ENCODE data around the gene CBX6. TPM values are rescaled to one million over a fixed set of nuclear protein-coding genes. Genes with fewer than 3 reads are reported as not detected.

Gene CBX6
- total RNA-seq, 1 experiment from 2014 or later, result 119 TPM

DNA sequence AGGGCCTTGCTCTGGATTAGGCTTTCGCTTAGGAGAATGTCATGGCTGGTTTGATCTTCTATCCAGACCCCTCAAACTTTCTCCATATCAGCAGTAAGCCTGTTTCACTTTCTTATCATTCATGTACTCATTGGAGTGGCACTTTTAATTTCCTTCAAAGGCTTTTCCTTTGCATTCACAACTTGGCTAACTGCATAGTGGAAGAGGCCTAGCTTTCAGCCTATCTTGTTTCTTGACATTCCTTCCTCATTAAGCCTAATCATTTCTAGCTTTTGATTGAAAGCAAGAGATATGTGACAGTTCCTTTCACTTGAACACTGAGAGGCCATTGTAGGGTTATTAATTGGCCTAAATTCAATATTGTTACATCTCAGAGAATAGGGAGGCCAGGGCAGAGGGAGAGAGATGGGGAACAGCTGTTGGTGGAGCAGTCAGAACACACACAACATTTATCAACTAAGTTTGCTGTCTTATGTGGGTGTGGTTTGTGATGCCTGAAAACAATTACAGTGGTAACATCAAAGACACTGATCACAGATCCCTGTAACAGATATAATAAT lies 47.7 kb upstream of the CBX6 start:
- BruUV-seq (replicated peaks), result no TSS peak
- H3K27me3 ChIP-seq (replicated peaks; ENCODE audit: insufficient read depth, low read depth, low read length, poor library complexity), result no peaks in the 10 kb centered on the region
- H3K9me3 ChIP-seq (ENCODE audit: low read depth, low read length, poor library complexity, severe bottlenecking), result no peaks in the 10 kb centered on the region
- no peaks in the 10 kb centered on the region for H3K36me3 ChIP-seq (ENCODE audit: insufficient read depth, low read length, poor library complexity, severe bottlenecking)
- no peak for DNase-seq (ENCODE audit: low spot score)
- TF ChIP-seq EZH2 (IDR thresholded peaks at IDR 0.05; ENCODE audit: borderline replicate concordance, low read depth, low read length, poor library complexity, severe bottlenecking), result no peak
- TF ChIP-seq, protein P1, sequence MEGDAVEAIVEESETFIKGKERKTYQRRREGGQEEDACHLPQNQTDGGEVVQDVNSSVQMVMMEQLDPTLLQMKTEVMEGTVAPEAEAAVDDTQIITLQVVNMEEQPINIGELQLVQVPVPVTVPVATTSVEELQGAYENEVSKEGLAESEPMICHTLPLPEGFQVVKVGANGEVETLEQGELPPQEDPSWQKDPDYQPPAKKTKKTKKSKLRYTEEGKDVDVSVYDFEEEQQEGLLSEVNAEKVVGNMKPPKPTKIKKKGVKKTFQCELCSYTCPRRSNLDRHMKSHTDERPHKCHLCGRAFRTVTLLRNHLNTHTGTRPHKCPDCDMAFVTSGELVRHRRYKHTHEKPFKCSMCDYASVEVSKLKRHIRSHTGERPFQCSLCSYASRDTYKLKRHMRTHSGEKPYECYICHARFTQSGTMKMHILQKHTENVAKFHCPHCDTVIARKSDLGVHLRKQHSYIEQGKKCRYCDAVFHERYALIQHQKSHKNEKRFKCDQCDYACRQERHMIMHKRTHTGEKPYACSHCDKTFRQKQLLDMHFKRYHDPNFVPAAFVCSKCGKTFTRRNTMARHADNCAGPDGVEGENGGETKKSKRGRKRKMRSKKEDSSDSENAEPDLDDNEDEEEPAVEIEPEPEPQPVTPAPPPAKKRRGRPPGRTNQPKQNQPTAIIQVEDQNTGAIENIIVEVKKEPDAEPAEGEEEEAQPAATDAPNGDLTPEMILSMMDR (conservative IDR thresholded peaks at IDR 0.05; ENCODE audit: low read depth, low read length), result no peak
- intact Hi-C loops (cut with micrococcal nuclease; ENCODE audit: unreplicated experiment), result no loop called here
- no peak overlapping the region for H3K4me3 ChIP-seq (ENCODE audit: low read depth, low read length, poor library complexity, severe bottlenecking)
- peaks cover 14% of the 10 kb centered on the region for H3K4me1 ChIP-seq (ENCODE audit: insufficient read depth, low read length, poor library complexity, severe bottlenecking)
- H3K27ac ChIP-seq (ENCODE audit: low read depth, low read length, poor library complexity, severe bottlenecking), result no peak overlapping the region
- CTCF ChIA-PET, result no interaction called here
- POLR2A ChIA-PET (ENCODE audit: low non-redundant PET), result no interaction called here

DNA sequence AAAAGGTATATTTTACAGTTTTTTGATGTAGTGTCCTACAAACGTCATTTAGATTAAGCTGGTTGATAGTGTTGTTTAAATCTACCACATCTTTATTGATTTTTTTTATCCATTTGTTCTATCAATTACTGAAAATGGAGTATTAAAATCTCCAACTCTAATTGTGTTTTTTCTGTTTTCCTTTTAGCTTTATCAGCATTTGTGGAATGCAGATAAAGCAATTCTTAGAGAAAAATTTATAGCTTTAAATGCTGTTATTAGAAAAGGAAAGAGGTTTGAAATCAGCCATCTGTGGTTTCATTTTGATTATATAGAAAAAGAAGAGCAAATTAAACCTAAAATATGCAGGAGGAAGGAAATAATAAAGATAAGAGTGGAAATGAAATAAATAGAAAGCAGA lies 39.4 kb upstream of the CBX6 start:
- BruUV-seq (replicated peaks), result no TSS peak
- H3K9me3 ChIP-seq (ENCODE audit: low read depth, low read length, poor library complexity, severe bottlenecking), result no peaks in the 10 kb centered on the region
- no peaks in the 10 kb centered on the region for H3K27me3 ChIP-seq (replicated peaks; ENCODE audit: insufficient read depth, low read depth, low read length, poor library complexity)
- TF ChIP-seq, protein P1 (conservative IDR thresholded peaks at IDR 0.05; ENCODE audit: low read depth, low read length), result no peak
- no peak for TF ChIP-seq EZH2 (IDR thresholded peaks at IDR 0.05; ENCODE audit: borderline replicate concordance, low read depth, low read length, poor library complexity, severe bottlenecking)
- POLR2A ChIA-PET (ENCODE audit: low non-redundant PET), result no interaction called here
- H3K36me3 ChIP-seq (ENCODE audit: insufficient read depth, low read length, poor library complexity, severe bottlenecking), result no peaks in the 10 kb centered on the region
- CTCF ChIA-PET, result interaction anchor here (0.6 kb wide), 1 partner anchor 29 kb away, joined by 4 read pairs; no protein-coding TSS in a partner anchor
- no peak for DNase-seq (ENCODE audit: low spot score)
- H3K4me3 ChIP-seq (ENCODE audit: low read depth, low read length, poor library complexity, severe bottlenecking), result no peak overlapping the region
- H3K4me1 ChIP-seq (ENCODE audit: insufficient read depth, low read length, poor library complexity, severe bottlenecking), result peaks cover 3% of the 10 kb centered on the region
- no peak overlapping the region for H3K27ac ChIP-seq (ENCODE audit: low read depth, low read length, poor library complexity, severe bottlenecking)
- intact Hi-C loops (cut with micrococcal nuclease; ENCODE audit: unreplicated experiment), result no loop called here

DNA sequence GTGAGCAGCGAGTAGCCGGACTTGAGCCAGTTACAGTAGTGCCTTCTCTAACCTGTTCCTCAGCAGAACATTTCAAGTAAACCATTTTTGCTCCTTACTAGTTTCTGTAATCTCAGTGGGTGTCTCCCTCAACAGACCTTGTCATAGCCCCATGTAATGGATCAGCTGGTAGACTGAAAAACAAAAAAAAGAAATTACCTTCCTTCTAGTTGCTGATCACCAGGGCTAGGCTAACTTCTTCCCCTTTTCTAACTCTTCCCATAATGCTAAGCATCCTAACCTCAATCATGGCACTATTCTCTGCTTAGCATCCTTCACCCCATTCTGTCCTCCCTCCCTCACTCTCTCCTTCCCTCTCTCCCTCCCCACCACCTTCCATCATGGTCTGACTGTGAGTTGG lies 35.8 kb upstream of the CBX6 start:
- Histone ChIP-seq H3K27me3 (replicated peaks; ENCODE audit: insufficient read depth, low read depth, low read length, poor library complexity) (no peaks in the 10 kb centered on the region), H3K4me1 (ENCODE audit: insufficient read depth, low read length, poor library complexity, severe bottlenecking) (peaks cover 3% of the 10 kb centered on the region), H3K9me3 (ENCODE audit: low read depth, low read length, poor library complexity, severe bottlenecking) (peaks cover 19% of the 10 kb centered on the region), H3K36me3 (ENCODE audit: insufficient read depth, low read length, poor library complexity, severe bottlenecking) (no peaks in the 10 kb centered on the region), H3K4me3 (ENCODE audit: low read depth, low read length, poor library complexity, severe bottlenecking) (no peak overlapping the region), H3K27ac (ENCODE audit: low read depth, low read length, poor library complexity, severe bottlenecking) (no peak overlapping the region)
- TF ChIP-seq, protein P1 (conservative IDR thresholded peaks at IDR 0.05; ENCODE audit: low read depth, low read length), result no peak
- no peak for TF ChIP-seq EZH2 (IDR thresholded peaks at IDR 0.05; ENCODE audit: borderline replicate concordance, low read depth, low read length, poor library complexity, severe bottlenecking)
- ChIA-PET POLR2A (ENCODE audit: low non-redundant PET) (interaction anchor here (0.7 kb wide), 1 partner anchor 309 kb away, joined by 3 read pairs; no protein-coding TSS in a partner anchor), CTCF (no interaction called here)
- no peak for DNase-seq (ENCODE audit: low spot score)
- BruUV-seq (replicated peaks), result no TSS peak
- intact Hi-C loops (cut with micrococcal nuclease; ENCODE audit: unreplicated experiment), result no loop called here

Measured in A673 (cell line).